Adrenal gland (tissue), 5 donors: ENCODE data around the gene KIAA0930.

ENCODE experiments used
- CTCF ChIP-seq, 6 experiments: fragments of 450-650 bp in 4 of 6; fragments of 200-600 bp in 2 of 6; sonication (generic) in 1 of 6; IDR thresholded peaks; 1 replicate in 5 of 6; 2 replicates in 1 of 6; pipeline versions ENCODE4 v1.5.1 to v1.8.0; 2016 to 2021; ENCODE audit warnings: antibody characterized with exemption in 6 of 6, mild to moderate bottlenecking in 2 of 6, moderate library complexity in 1 of 6
- POLR2A ChIP-seq, 2 donors: fragments of 450-650 bp; IDR thresholded peaks; one replicate each; pipeline ENCODE4 v1.6.1; 2017; ENCODE audit warnings: antibody characterized with exemption in 2 of 2, mild to moderate bottlenecking in 2 of 2, moderate library complexity in 1 of 2
- donor health status: DM: no; HTN: no; CAD: no.

- TF ChIP-seq CTCF (IDR thresholded peaks at IDR 0.05) (no peak), POLR2A (IDR thresholded peaks at IDR 0.05) (no peak)
Observed at GRCh38 chr22:45271667-45272201, 31.0 kb upstream of the KIAA0930 start.
